K562 (cell line): ENCODE measurements around the gene RARRES1. TPM values are rescaled to one million over a fixed set of nuclear protein-coding genes. Genes with fewer than 3 reads are reported as not detected.
A peak's percentile ranks its signal among the peaks of the same experiment; 100 is the strongest.

Experiments
- CBX3 ChIP-seq, 2 experiments: IDR thresholded peaks; 1 replicate in 1 of 2; 2 replicates in 1 of 2; pipeline ENCODE4 v1.6.1; 2012; ENCODE audit warnings: inconsistent platforms in 2 of 2, low read length in 2 of 2, borderline replicate concordance in 1 of 2, control low read depth in 1 of 2
- DDX20 ChIP-seq: fragments of 450-650 bp; IDR thresholded peaks from 2 replicates; pipeline ENCODE4 v1.6.1; 2016; ENCODE audit warnings: missing genetic modification characterization, low read depth, mild to moderate bottlenecking, missing compliant biosample characterization, moderate library complexity
- DMBX1 ChIP-seq: fragments of 250-450 bp; sonication (Bioruptor Pico); IDR thresholded peaks from 2 replicates; pipeline ENCODE4 v1.8.0; 2022; ENCODE audit warnings: inconsistent platforms, mild to moderate bottlenecking, moderate library complexity, borderline replicate concordance
- HDAC3 ChIP-seq: fragments of 450-650 bp; IDR thresholded peaks from 2 replicates; pipeline ENCODE4 v1.6.1; 2018; ENCODE audit warnings: borderline replicate concordance, mild to moderate bottlenecking, moderate library complexity; ENCODE audit not compliant: partially characterized antibody
- HNRNPL ChIP-seq: fragments of 200-400 bp; formaldehyde crosslinking; IDR thresholded peaks from 2 replicates; pipeline ENCODE4 v1.6.1; 2017; ENCODE audit warnings: low read depth, mild to moderate bottlenecking, low read length
- JUND ChIP-seq, 2 experiments: IDR thresholded peaks; 2 replicates in 1 of 2; 3 replicates in 1 of 2; pipeline ENCODE4 v1.6.1; 2011; ENCODE audit warnings: borderline replicate concordance in 2 of 2, low read depth in 2 of 2, low read length in 2 of 2, improper control_type of control experiment in 1 of 2, missing biosample characterization in 1 of 2, missing genetic modification characterization in 1 of 2, missing genetic modification reagents in 1 of 2
- LARP7 ChIP-seq: fragments of 450-650 bp; IDR thresholded peaks from 2 replicates; pipeline ENCODE4 v1.6.1; 2016
- MAFG ChIP-seq: fragments of 450-650 bp; conservative IDR thresholded peaks from 2 replicates; pipeline ENCODE4 v1.6.1; 2016; ENCODE audit warnings: missing genetic modification characterization, missing compliant biosample characterization
- MAFK ChIP-seq: IDR thresholded peaks from 2 replicates; pipeline ENCODE4 v1.6.1; 2011; ENCODE audit warnings: low read length, improper control_type of control experiment
- NCOA6 ChIP-seq: fragments of 450-650 bp; IDR thresholded peaks from 2 replicates; pipeline ENCODE4 v1.6.1; 2017; ENCODE audit warnings: mild to moderate bottlenecking
- NR4A1 ChIP-seq, 2 experiments: fragments of 250-450 bp in 1 of 2; fragments of 450-650 bp in 1 of 2; sonication (Bioruptor Pico) in 1 of 2; IDR thresholded peaks; 2 replicates each; pipeline versions ENCODE4 v1.4.0 to v1.6.1; 2016 to 2020; ENCODE audit warnings: mild to moderate bottlenecking in 2 of 2, missing compliant biosample characterization in 1 of 2, missing genetic modification characterization in 1 of 2, moderate library complexity in 1 of 2
- POLR2H ChIP-seq: IDR thresholded peaks from 2 replicates; pipeline ENCODE4 v1.6.1; 2016; ENCODE audit warnings: missing genetic modification characterization, low read depth, mild to moderate bottlenecking, control low read depth, missing compliant biosample characterization, moderate library complexity
- RHOXF2B ChIP-seq: fragments of 250-450 bp; sonication (Bioruptor Pico); conservative IDR thresholded peaks from 2 replicates; pipeline ENCODE4 v1.5.1; 2021
- SAFB ChIP-seq: fragments of 200-400 bp; formaldehyde crosslinking; IDR thresholded peaks from 2 replicates; pipeline ENCODE4 v1.6.1; 2017; ENCODE audit warnings: low read depth, low read length, borderline replicate concordance
- SMARCA4 ChIP-seq: fragments of 450-650 bp; IDR thresholded peaks from 2 replicates; pipeline ENCODE4 v1.6.1; 2016
- SMC3 ChIP-seq: conservative IDR thresholded peaks from 2 replicates; pipeline ENCODE4 v1.6.1; 2011; ENCODE audit warnings: low read depth, low read length, improper control_type of control experiment; ENCODE audit not compliant: insufficient read depth
- STAT5A ChIP-seq: IDR thresholded peaks from 2 replicates; pipeline ENCODE4 v1.6.1; 2012; ENCODE audit warnings: low read length, inconsistent platforms, borderline replicate concordance
- ZNF76 ChIP-seq: fragments of 250-450 bp; sonication (Bioruptor Pico); IDR thresholded peaks from 2 replicates; pipeline ENCODE4 v1.4.0; 2020; ENCODE audit warnings: mild to moderate bottlenecking, moderate library complexity, borderline replicate concordance
- polyA plus RNA-seq, 8 experiments: library from polyadenylated mRNA; depleted of rRNA in 4 of 8; stranded (reverse) in 5 of 8; unstranded in 3 of 8; fragments of >200 nt; fragmentation: Nextera tagmentation in 2 of 8; fragmentation: Illumina TruSeq in 1 of 8; extraction: Ambion mirVana in 2 of 8; extraction: Trizol in 1 of 8; gene quantifications; 2 replicates each; pipeline versions ENCODE4 v1.2.1 to v1.2.3, GENCODE V29; 2011 to 2014; ENCODE audit warnings: inconsistent platforms in 1 of 8, missing spikeins in 1 of 8
- total RNA-seq, 7 experiments: library from RNA; depleted of rRNA in 6 of 7; stranded (reverse); fragments of >200 nt in 6 of 7; fragmentation: Illumina TruSeq in 2 of 7; extraction: Trizol in 2 of 7; gene quantifications; 2 replicates each; pipeline versions ENCODE4 v1.2.1 to v1.2.3, GENCODE V29; 2011 to 2021; ENCODE audit warnings: low replicate concordance in 1 of 7
- TF ChIP-seq, protein P1 (sequence below), 2 experiments: fragments of 200-800 bp in 1 of 2; sonication (Bioruptor generic) in 1 of 2; sonication (generic) in 1 of 2; formaldehyde crosslinking in 1 of 2; IDR thresholded peaks in 1 of 2; conservative IDR thresholded peaks in 1 of 2; 2 replicates each; pipeline versions ENCODE4 v1.5.0 to v1.6.1; 2016 to 2020; ENCODE audit warnings: missing compliant biosample characterization in 1 of 2, missing genetic modification characterization in 1 of 2, missing genetic modification reagents in 1 of 2
- TF ChIP-seq, protein P2 (sequence below): fragments of 250-450 bp; sonication (Bioruptor Pico); IDR thresholded peaks from 2 replicates; pipeline ENCODE4 v1.4.0; 2020; ENCODE audit warnings: borderline replicate concordance
- TF ChIP-seq, protein P3 (sequence below): fragments of 250-450 bp; sonication (Bioruptor Pico); IDR thresholded peaks from 2 replicates; pipeline ENCODE4 v1.5.0; 2020; ENCODE audit warnings: mild to moderate bottlenecking, borderline replicate concordance

RARRES1 gene
- total and polyA plus RNA-seq, 9 of the 15 experiments (the other 6 are each of a cell fraction or from before 2014, with no cell fraction given) = not detected

DNA sequence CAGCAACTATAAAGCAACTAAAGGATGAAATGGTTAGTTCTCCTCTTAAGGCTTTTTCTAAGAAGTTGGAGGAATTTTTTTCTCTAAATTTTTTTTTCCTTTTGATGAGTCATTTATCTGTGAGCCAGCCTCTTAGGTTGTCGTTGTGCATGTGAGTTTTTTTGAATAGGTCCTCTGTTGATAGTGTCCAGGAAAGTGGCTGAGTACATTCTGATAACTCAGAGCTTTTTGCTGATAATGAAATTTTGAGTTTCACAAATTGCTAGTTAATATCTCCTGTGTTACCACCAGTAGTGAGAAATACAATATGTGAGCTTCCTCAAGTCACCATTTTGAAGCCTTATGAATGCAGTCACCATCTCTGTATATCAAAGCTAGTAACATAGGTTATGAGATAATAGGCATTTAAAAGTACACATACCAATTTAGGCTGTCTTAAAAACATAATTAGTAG lies 52.7 kb downstream of the RARRES1 start (continued):
- TF ChIP-seq SMARCA4 (peak; percentile 98), NCOA6 (no peak; the same call in 1 of the 2 replicates), JUND (IDR thresholded peaks at IDR 0.05; ENCODE audit: borderline replicate concordance, low read depth, low read length) (peak; percentile 92), JUND (tag; IDR thresholded peaks at IDR 0.05; ENCODE audit: borderline replicate concordance, low read depth, low read length) (peak; percentile 85; the same call in 2 of the 3 replicates), NR4A1 (CRISPR knock-in tag; IDR thresholded peaks at IDR 0.05) (no peak), NR4A1 (tag; IDR thresholded peaks at IDR 0.05) (0 out of 2 replicates have a peak, but pooled peaks have one; percentile 52), SMC3 (no peak), SAFB (no peak), CBX3 (IDR thresholded peaks at IDR 0.05; ENCODE audit: borderline replicate concordance in 1 of 2, low read length in 2 of 2) (peak in 1 of 2 experiments; percentile 31; a peak in 1 of 3 replicates), DDX20 (tag) (no peak), RHOXF2B (CRISPR knock-in tag) (no peak), LARP7 (no peak), MAFG (peak; percentile 98), STAT5A (peak; percentile 77), DMBX1 (CRISPR knock-in tag) (no peak), ZNF76 (CRISPR knock-in tag) (no peak), HNRNPL (no peak), POLR2H (tag) (0 out of 2 replicates have a peak, but pooled peaks have one; percentile 23), MAFK (peak; percentile 85), HDAC3 (peak; percentile 81)
- TF ChIP-seq, protein P1, sequence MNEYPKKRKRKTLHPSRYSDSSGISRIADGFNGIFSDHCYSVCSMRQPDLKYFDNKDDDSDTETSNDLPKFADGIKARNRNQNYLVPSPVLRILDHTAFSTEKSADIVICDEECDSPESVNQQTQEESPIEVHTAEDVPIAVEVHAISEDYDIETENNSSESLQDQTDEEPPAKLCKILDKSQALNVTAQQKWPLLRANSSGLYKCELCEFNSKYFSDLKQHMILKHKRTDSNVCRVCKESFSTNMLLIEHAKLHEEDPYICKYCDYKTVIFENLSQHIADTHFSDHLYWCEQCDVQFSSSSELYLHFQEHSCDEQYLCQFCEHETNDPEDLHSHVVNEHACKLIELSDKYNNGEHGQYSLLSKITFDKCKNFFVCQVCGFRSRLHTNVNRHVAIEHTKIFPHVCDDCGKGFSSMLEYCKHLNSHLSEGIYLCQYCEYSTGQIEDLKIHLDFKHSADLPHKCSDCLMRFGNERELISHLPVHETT (CRISPR knock-in tag; conservative IDR thresholded peaks at IDR 0.05 in 1 of 2, IDR thresholded peaks at IDR 0.05 in 1 of 2) = no peak
- TF ChIP-seq, protein P2, sequence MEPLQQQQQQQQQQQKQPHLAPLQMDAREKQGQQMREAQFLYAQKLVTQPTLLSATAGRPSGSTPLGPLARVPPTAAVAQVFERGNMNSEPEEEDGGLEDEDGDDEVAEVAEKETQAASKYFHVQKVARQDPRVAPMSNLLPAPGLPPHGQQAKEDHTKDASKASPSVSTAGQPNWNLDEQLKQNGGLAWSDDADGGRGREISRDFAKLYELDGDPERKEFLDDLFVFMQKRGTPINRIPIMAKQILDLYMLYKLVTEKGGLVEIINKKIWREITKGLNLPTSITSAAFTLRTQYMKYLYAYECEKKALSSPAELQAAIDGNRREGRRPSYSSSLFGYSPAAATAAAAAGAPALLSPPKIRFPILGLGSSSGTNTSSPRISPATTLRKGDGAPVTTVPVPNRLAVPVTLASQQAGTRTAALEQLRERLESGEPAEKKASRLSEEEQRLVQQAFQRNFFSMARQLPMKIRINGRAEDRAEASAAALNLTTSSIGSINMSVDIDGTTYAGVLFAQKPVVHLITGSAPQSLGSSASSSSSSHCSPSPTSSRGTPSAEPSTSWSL (CRISPR knock-in tag) = no peak
- TF ChIP-seq, protein P3, sequence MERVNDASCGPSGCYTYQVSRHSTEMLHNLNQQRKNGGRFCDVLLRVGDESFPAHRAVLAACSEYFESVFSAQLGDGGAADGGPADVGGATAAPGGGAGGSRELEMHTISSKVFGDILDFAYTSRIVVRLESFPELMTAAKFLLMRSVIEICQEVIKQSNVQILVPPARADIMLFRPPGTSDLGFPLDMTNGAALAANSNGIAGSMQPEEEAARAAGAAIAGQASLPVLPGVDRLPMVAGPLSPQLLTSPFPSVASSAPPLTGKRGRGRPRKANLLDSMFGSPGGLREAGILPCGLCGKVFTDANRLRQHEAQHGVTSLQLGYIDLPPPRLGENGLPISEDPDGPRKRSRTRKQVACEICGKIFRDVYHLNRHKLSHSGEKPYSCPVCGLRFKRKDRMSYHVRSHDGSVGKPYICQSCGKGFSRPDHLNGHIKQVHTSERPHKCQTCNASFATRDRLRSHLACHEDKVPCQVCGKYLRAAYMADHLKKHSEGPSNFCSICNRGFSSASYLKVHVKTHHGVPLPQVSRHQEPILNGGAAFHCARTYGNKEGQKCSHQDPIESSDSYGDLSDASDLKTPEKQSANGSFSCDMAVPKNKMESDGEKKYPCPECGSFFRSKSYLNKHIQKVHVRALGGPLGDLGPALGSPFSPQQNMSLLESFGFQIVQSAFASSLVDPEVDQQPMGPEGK (CRISPR knock-in tag) = no peak
